Neural cell (in vitro differentiated cells): ENCODE measurements around the gene ZNF775. TPM values are rescaled to one million over a fixed set of nuclear protein-coding genes. Genes with fewer than 3 reads are reported as not detected.

ENCODE experiments used
- H2AFZ ChIP-seq: fragments of 200-600, 300-800 bp; sonication (generic), shearing (Covaris generic); 2 replicates; pipeline ENCODE4 v1.6.0; 2014; ENCODE audit warnings: low read depth, mild to moderate bottlenecking, antibody characterized with exemption, low read length, moderate library complexity
- H3F3A ChIP-seq: fragments of 200-600 bp; shearing (Covaris generic); 2 replicates; pipeline ENCODE4 v1.6.1; 2016; ENCODE audit warnings: mild to moderate bottlenecking, moderate library complexity, mixed read lengths, antibody characterized with exemption, low read length; ENCODE audit not compliant: insufficient read depth, poor library complexity, severe bottlenecking
- H3K27ac ChIP-seq: fragments of 200-600, 300-800 bp; sonication (generic), shearing (Covaris generic); 2 replicates; pipeline ENCODE4 v1.5.1; 2014; ENCODE audit warnings: mild to moderate bottlenecking, low read length, moderate library complexity
- H3K27me3 ChIP-seq: fragments of 300-800, 200-600 bp; sonication (generic), shearing (Covaris generic); 2 replicates; pipeline ENCODE4 v1.6.0; 2014; ENCODE audit warnings: mild to moderate bottlenecking, low read depth, low read length, moderate library complexity; ENCODE audit not compliant: insufficient read depth
- H3K36me3 ChIP-seq: fragments of 300-800, 200-600 bp; sonication (generic), shearing (Covaris generic); 2 replicates; pipeline ENCODE4 v1.5.1; 2014; ENCODE audit warnings: mild to moderate bottlenecking, antibody characterized with exemption, low read length, moderate library complexity; ENCODE audit not compliant: insufficient read depth
- H3K4me2 ChIP-seq: fragments of 300-800, 200-600 bp; sonication (generic), shearing (Covaris generic); 2 replicates; pipeline ENCODE4 v1.6.0; 2014; ENCODE audit warnings: mild to moderate bottlenecking, low read length
- H3K4me3 ChIP-seq: fragments of 300-800, 200-600 bp; sonication (generic), shearing (Covaris generic); 2 replicates; pipeline ENCODE4 v1.5.1; 2014; ENCODE audit warnings: mild to moderate bottlenecking, low read length, moderate library complexity
- H3K79me2 ChIP-seq: fragments of 200-600 bp; shearing (Covaris generic); replicated peaks from 2 replicates; pipeline ENCODE4 v1.6.0; 2014; ENCODE audit warnings: mild to moderate bottlenecking, low read length, moderate library complexity; ENCODE audit not compliant: insufficient read depth
- H3K9ac ChIP-seq: fragments of 300-800, 200-600 bp; sonication (generic), shearing (Covaris generic); 2 replicates; pipeline ENCODE4 v1.6.1; 2016; ENCODE audit warnings: mild to moderate bottlenecking, low read length, mixed read lengths
- H3K9me2 ChIP-seq: fragments of 200-600 bp; shearing (Covaris generic); 2 replicates; pipeline ENCODE4 v1.6.1; 2016; ENCODE audit warnings: mild to moderate bottlenecking, low read length, mixed read lengths; ENCODE audit not compliant: insufficient read depth
- H3K9me3 ChIP-seq: fragments of 200-600, 300-800 bp; sonication (generic), shearing (Covaris generic); 2 replicates; pipeline ENCODE4 v1.6.1; 2016; ENCODE audit warnings: mild to moderate bottlenecking, mixed run types, low read length, moderate library complexity, mixed read lengths
- H4K20me1 ChIP-seq: fragments of 200-600 bp; shearing (Covaris generic); 2 replicates; pipeline ENCODE4 v1.6.1; 2016; ENCODE audit warnings: mild to moderate bottlenecking, mixed run types; ENCODE audit not compliant: insufficient read depth
- CTCF ChIP-seq: fragments of 450-650 bp; IDR thresholded peaks from 2 replicates; pipeline ENCODE4 v1.5.1; 2014; ENCODE audit warnings: antibody characterized with exemption, mild to moderate bottlenecking, moderate library complexity; ENCODE audit not compliant: poor library complexity, severe bottlenecking
- EP300 ChIP-seq: fragments of 450-650 bp; conservative IDR thresholded peaks from 2 replicates; pipeline ENCODE4 v1.6.1; 2014; ENCODE audit warnings: antibody characterized with exemption, mild to moderate bottlenecking, moderate library complexity; ENCODE audit not compliant: poor library complexity, severe bottlenecking
- EZH2 ChIP-seq: fragments of 200-600, 300-800 bp; shearing (Covaris generic), sonication (generic); IDR thresholded peaks from 2 replicates; pipeline ENCODE4 v1.6.1; 2014; ENCODE audit warnings: antibody characterized with exemption, low read length, borderline replicate concordance, mild to moderate bottlenecking; ENCODE audit not compliant: insufficient read depth, poor library complexity, severe bottlenecking
- MXI1 ChIP-seq: fragments of 450-650 bp; conservative IDR thresholded peaks from 2 replicates; pipeline ENCODE4 v1.6.1; 2014; ENCODE audit warnings: antibody characterized with exemption, mild to moderate bottlenecking; ENCODE audit not compliant: poor library complexity, severe bottlenecking
- POLR2AphosphoS5 ChIP-seq: IDR thresholded peaks from 2 replicates; pipeline ENCODE4 v1.6.1; 2012
- RAD21 ChIP-seq: fragments of 450-650 bp; conservative IDR thresholded peaks from 2 replicates; pipeline ENCODE4 v1.6.1; 2014; ENCODE audit warnings: antibody characterized with exemption, mild to moderate bottlenecking, moderate library complexity
- REST ChIP-seq: IDR thresholded peaks from 2 replicates; pipeline ENCODE4 v1.6.1; 2012; ENCODE audit warnings: borderline replicate concordance
- SMC3 ChIP-seq: fragments of 450-650 bp; conservative IDR thresholded peaks from 2 replicates; pipeline ENCODE4 v1.6.1; 2014; ENCODE audit warnings: antibody characterized with exemption, mild to moderate bottlenecking, moderate library complexity; ENCODE audit not compliant: poor library complexity
- TAF1 ChIP-seq: IDR thresholded peaks from 2 replicates; pipeline ENCODE4 v1.6.1; 2012; ENCODE audit warnings: low read depth
- polyA plus RNA-seq: library from polyadenylated mRNA; depleted of rRNA; stranded (reverse); fragments of >200 nt; gene quantifications from 2 replicates; pipeline ENCODE4 v1.2.3, GENCODE V29; 2014

ZNF775 gene
- polyA plus RNA-seq, 1 donor from 2014 or later: 16.8 TPM

GRCh38 chr7:150417863-150418262 lies 38.7 kb downstream of the ZNF775 start:
- Histone ChIP-seq H3K4me3 (no peak overlapping the region), H3K79me2 (no peaks in the 10 kb centered on the region), H2AFZ (no peak overlapping the region), H3K36me3 (no peaks in the 10 kb centered on the region), H3K9ac (no peak overlapping the region), H4K20me1 (no peaks in the 10 kb centered on the region), H3K27ac (no peak overlapping the region), H3F3A (no peaks in the 10 kb centered on the region), H3K4me2 (no peak overlapping the region), H3K27me3 (no peaks in the 10 kb centered on the region), H3K9me2 (no peaks in the 10 kb centered on the region), H3K9me3 (no peaks in the 10 kb centered on the region)
- no peak for TF ChIP-seq RAD21
- TF ChIP-seq MXI1: no peak
- TF ChIP-seq EZH2: no peak
- TF ChIP-seq REST: no peak
- no peak for TF ChIP-seq EP300
- TF ChIP-seq POLR2AphosphoS5: no peak
- TF ChIP-seq CTCF: no peak
- no peak for TF ChIP-seq SMC3
- TF ChIP-seq TAF1: no peak

GRCh38 chr7:150420242-150420641 lies 41.1 kb downstream of the ZNF775 start:
- Histone ChIP-seq H3K9me3 (no peaks in the 10 kb centered on the region), H4K20me1 (no peaks in the 10 kb centered on the region), H3K9me2 (no peaks in the 10 kb centered on the region), H3K27ac (no peak overlapping the region), H3K4me2 (no peak overlapping the region), H3K27me3 (no peaks in the 10 kb centered on the region), H2AFZ (no peak overlapping the region), H3K4me3 (no peak overlapping the region), H3K79me2 (no peaks in the 10 kb centered on the region), H3K36me3 (no peaks in the 10 kb centered on the region), H3K9ac (no peak overlapping the region), H3F3A (no peaks in the 10 kb centered on the region)
- TF ChIP-seq REST: no peak
- TF ChIP-seq SMC3: no peak
- no peak for TF ChIP-seq EZH2
- TF ChIP-seq RAD21: no peak
- TF ChIP-seq CTCF: no peak
- no peak for TF ChIP-seq MXI1
- no peak for TF ChIP-seq POLR2AphosphoS5
- TF ChIP-seq EP300: no peak
- no peak for TF ChIP-seq TAF1
